Measurements from ENCODE around the gene FADS3. TPM values are rescaled to one million over a fixed set of nuclear protein-coding genes. Genes with fewer than 3 reads are reported as not detected.

The FADS3 gene
- total and polyA plus RNA-seq, 9 of the 15 experiments (the other 6 are each of a cell fraction or from before 2014, with no cell fraction given) = 0.97 to 148 (median 92.7) TPM

DNA sequence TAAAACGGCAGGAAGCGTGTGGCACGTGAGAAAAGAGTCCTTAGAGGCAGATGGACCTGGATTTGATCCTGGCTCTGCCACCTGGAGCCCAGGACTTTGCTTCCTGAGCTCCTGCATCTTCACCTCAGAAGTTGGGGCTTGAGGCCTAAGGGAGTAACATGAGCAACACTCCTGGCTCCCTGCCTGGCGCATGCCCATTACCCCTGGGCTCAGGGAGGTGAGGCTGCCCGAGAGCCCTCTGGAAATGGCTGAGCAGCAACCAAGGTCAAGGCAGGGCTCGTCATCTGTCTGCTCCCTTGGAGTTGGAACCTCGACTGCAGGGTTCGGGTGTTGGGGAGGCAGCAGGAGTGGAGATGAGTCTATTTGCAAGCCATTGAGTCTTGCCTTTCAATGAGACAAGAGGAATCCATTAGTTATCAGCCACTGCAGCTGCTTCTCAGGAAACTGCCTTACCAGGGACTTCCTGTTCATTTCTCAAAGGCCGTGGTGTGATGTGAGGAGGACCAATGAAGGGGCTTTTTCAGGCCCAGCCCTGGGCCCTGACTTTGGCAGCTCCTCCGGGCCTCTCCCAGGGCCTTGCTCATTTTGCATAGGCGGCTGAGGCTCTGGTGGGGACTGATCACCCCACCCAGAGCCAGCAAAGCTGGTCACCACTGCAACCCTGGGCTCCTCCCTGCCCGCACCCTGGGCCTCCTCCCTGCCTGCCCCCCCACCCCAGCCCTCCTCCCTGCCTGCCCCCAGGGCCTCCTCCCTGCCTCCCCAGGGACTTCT, 56.9 kb downstream of the FADS3 start (continued):
- TF ChIP-seq, protein P1, sequence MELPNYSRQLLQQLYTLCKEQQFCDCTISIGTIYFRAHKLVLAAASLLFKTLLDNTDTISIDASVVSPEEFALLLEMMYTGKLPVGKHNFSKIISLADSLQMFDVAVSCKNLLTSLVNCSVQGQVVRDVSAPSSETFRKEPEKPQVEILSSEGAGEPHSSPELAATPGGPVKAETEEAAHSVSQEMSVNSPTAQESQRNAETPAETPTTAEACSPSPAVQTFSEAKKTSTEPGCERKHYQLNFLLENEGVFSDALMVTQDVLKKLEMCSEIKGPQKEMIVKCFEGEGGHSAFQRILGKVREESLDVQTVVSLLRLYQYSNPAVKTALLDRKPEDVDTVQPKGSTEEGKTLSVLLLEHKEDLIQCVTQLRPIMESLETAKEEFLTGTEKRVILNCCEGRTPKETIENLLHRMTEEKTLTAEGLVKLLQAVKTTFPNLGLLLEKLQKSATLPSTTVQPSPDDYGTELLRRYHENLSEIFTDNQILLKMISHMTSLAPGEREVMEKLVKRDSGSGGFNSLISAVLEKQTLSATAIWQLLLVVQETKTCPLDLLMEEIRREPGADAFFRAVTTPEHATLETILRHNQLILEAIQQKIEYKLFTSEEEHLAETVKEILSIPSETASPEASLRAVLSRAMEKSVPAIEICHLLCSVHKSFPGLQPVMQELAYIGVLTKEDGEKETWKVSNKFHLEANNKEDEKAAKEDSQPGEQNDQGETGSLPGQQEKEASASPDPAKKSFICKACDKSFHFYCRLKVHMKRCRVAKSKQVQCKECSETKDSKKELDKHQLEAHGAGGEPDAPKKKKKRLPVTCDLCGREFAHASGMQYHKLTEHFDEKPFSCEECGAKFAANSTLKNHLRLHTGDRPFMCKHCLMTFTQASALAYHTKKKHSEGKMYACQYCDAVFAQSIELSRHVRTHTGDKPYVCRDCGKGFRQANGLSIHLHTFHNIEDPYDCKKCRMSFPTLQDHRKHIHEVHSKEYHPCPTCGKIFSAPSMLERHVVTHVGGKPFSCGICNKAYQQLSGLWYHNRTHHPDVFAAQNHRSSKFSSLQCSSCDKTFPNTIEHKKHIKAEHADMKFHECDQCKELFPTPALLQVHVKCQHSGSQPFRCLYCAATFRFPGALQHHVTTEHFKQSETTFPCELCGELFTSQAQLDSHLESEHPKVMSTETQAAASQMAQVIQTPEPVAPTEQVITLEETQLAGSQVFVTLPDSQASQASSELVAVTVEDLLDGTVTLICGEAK (IDR thresholded peaks at IDR 0.05) = no peak; the same call in none of the 2 replicates
- TF ChIP-seq, protein P1 (CRISPR knock-in tag; IDR thresholded peaks at IDR 0.05) = no peak
- peak; percentile 23 for TF ChIP-seq POLR2B (IDR thresholded peaks at IDR 0.05; ENCODE audit: low read depth, partially characterized antibody)
- peak; percentile 96 for TF ChIP-seq NR4A1 (CRISPR knock-in tag; IDR thresholded peaks at IDR 0.05)
- peak; percentile 95 for TF ChIP-seq NR4A1 (tag; IDR thresholded peaks at IDR 0.05)
- TF ChIP-seq, protein P2, sequence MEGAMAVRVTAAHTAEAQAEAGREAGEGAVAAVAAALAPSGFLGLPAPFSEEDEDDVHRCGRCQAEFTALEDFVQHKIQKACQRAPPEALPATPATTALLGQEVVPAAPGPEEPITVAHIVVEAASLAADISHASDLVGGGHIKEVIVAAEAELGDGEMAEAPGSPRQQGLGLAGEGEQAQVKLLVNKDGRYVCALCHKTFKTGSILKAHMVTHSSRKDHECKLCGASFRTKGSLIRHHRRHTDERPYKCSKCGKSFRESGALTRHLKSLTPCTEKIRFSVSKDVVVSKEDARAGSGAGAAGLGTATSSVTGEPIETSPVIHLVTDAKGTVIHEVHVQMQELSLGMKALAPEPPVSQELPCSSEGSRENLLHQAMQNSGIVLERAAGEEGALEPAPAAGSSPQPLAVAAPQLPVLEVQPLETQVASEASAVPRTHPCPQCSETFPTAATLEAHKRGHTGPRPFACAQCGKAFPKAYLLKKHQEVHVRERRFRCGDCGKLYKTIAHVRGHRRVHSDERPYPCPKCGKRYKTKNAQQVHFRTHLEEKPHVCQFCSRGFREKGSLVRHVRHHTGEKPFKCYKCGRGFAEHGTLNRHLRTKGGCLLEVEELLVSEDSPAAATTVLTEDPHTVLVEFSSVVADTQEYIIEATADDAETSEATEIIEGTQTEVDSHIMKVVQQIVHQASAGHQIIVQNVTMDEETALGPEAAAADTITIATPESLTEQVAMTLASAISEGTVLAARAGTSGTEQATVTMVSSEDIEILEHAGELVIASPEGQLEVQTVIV (CRISPR knock-in tag; IDR thresholded peaks at IDR 0.05; ENCODE audit: borderline replicate concordance) = no peak
- TF ChIP-seq, protein P3, sequence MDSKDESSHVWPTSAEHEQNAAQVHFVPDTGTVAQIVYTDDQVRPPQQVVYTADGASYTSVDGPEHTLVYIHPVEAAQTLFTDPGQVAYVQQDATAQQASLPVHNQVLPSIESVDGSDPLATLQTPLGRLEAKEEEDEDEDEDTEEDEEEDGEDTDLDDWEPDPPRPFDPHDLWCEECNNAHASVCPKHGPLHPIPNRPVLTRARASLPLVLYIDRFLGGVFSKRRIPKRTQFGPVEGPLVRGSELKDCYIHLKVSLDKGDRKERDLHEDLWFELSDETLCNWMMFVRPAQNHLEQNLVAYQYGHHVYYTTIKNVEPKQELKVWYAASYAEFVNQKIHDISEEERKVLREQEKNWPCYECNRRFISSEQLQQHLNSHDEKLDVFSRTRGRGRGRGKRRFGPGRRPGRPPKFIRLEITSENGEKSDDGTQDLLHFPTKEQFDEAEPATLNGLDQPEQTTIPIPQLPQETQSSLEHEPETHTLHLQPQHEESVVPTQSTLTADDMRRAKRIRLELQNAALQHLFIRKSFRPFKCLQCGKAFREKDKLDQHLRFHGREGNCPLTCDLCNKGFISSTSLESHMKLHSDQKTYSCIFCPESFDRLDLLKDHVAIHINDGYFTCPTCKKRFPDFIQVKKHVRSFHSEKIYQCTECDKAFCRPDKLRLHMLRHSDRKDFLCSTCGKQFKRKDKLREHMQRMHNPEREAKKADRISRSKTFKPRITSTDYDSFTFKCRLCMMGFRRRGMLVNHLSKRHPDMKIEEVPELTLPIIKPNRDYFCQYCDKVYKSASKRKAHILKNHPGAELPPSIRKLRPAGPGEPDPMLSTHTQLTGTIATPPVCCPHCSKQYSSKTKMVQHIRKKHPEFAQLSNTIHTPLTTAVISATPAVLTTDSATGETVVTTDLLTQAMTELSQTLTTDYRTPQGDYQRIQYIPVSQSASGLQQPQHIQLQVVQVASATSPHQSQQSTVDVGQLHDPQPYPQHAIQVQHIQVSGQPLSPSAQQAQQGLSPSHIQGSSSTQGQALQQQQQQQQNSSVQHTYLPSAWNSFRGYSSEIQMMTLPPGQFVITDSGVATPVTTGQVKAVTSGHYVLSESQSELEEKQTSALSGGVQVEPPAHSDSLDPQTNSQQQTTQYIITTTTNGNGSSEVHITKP (IDR thresholded peaks at IDR 0.05; ENCODE audit: partially characterized antibody) = no peak
- TF ChIP-seq ZBTB17 (CRISPR knock-in tag; IDR thresholded peaks at IDR 0.05) = peak; percentile 70; the same call in 1 of the 2 replicates
- TF ChIP-seq BMI1 (IDR thresholded peaks at IDR 0.05; ENCODE audit: low read length) = no peak
- no peak for TF ChIP-seq RBM14 (IDR thresholded peaks at IDR 0.05; ENCODE audit: borderline replicate concordance, insufficient read depth, low read depth, low read length)
- no peak for TF ChIP-seq CBX1 (IDR thresholded peaks at IDR 0.05; ENCODE audit: low read depth)

All from K562 (cell line).